CD4-positive, alpha-beta memory T cell (primary cell): ENCODE results near the gene C1S. TPM values are rescaled to one million over a fixed set of nuclear protein-coding genes. Genes with fewer than 3 reads are reported as not detected.

ENCODE experiments used
- CTCF ChIA-PET: fragments of 350-600 bp; sonication (Branson Sonifier 250); formaldehyde crosslinking; loops from one replicate; lab custom pipeline; 2021; ENCODE audit warnings: inconsistent platforms; ENCODE audit not compliant: partially characterized antibody; lab: Charles Lee
- POLR2A ChIA-PET: fragments of 350-600 bp; sonication (Branson Sonifier 250); formaldehyde crosslinking; loops from one replicate; lab custom pipeline; 2021; ENCODE audit not compliant: partially characterized antibody; lab: Charles Lee
- DNase-seq, 5 donors: peaks; one replicate each; pipeline versions ENCODE4 v3.0.0 to v3.0.0-alpha.2; 2020 to 2022; ENCODE audit warnings: mixed read lengths in 1 of 5
- H3K27ac ChIP-seq: one replicate; pipeline ENCODE4 v1.7.0; 2013; ENCODE audit warnings: low read depth, low read length
- H3K27me3 ChIP-seq: 2 replicates; pipeline ENCODE4 v1.7.0; 2013; ENCODE audit warnings: mild to moderate bottlenecking, low read length, moderate library complexity; ENCODE audit not compliant: insufficient read depth
- H3K36me3 ChIP-seq: 2 replicates; pipeline ENCODE4 v1.7.0; 2013; ENCODE audit warnings: mild to moderate bottlenecking, low read length, moderate library complexity; ENCODE audit not compliant: insufficient read depth
- H3K4me1 ChIP-seq: 2 replicates; pipeline ENCODE4 v1.7.0; 2013; ENCODE audit warnings: mild to moderate bottlenecking, low read length, moderate library complexity; ENCODE audit not compliant: insufficient read depth
- H3K4me3 ChIP-seq, 2 donors: one replicate each; pipeline ENCODE4 v1.7.0; 2013; ENCODE audit warnings: low read length in 2 of 2, mild to moderate bottlenecking in 1 of 2
- H3K9me3 ChIP-seq, 2 donors: one replicate each; pipeline ENCODE4 v1.7.0; 2013; ENCODE audit warnings: low read length in 2 of 2, control low read depth in 1 of 2; ENCODE audit not compliant: control insufficient read depth in 1 of 2
- H3K27ac Mint-ChIP-seq, 7 donors: one replicate each; pipeline ENCODE4 v1.8.0; 2020 to 2021; ENCODE audit warnings: mixed read lengths in 7 of 7, mild to moderate bottlenecking in 6 of 7, inconsistent platforms in 3 of 7, moderate library complexity in 3 of 7
- H3K27me3 Mint-ChIP-seq, 2 donors: one replicate each; pipeline ENCODE4 v1.8.0; 2020 to 2021; ENCODE audit warnings: mixed read lengths in 2 of 2
- H3K36me3 Mint-ChIP-seq, 2 donors: one replicate each; pipeline ENCODE4 v1.8.0; 2020 to 2021; ENCODE audit warnings: mixed read lengths in 2 of 2, inconsistent platforms in 1 of 2, mild to moderate bottlenecking in 1 of 2
- H3K4me1 Mint-ChIP-seq, 4 donors: one replicate each; pipeline ENCODE4 v1.8.0; 2020 to 2021; ENCODE audit warnings: mixed read lengths in 4 of 4, mild to moderate bottlenecking in 1 of 4
- H3K4me3 Mint-ChIP-seq, 8 donors: one replicate each; pipeline ENCODE4 v1.8.0; 2020 to 2021; ENCODE audit warnings: mixed read lengths in 8 of 8, mild to moderate bottlenecking in 7 of 8, moderate library complexity in 6 of 8, inconsistent platforms in 3 of 8
- H3K9me3 Mint-ChIP-seq, 8 donors: one replicate each; pipeline ENCODE4 v1.8.0; 2020 to 2021; ENCODE audit warnings: mixed read lengths in 8 of 8, mild to moderate bottlenecking in 5 of 8, inconsistent platforms in 3 of 8, moderate library complexity in 1 of 8
- intact Hi-C: fragments of 100-400 bp; cut with micrococcal nuclease; formaldehyde crosslinking; loops from one replicate; pipeline ENCODE4 v1.15.1; 2023
- polyA plus RNA-seq, 2 donors: library from polyadenylated mRNA; unstranded; fragments of 300-500 nt; fragmentation: Illumina TruSeq; gene quantifications; one replicate each; pipeline ENCODE4 v1.2.3, GENCODE V29; 2021
- total RNA-seq, 2 experiments: library from RNA; stranded (reverse); gene quantifications; one replicate each; pipeline ENCODE4 v1.2.3, GENCODE V29; 2021

C1S gene
- total and polyA plus RNA-seq, 4 experiments from 2014 or later: 1.3 to 2.6 TPM; not detected in 2

GRCh38 chr12:7017870-7018349, 42.6 kb upstream of the C1S start:
- Mint-ChIP-seq H3K27me3 (no peaks in the 10 kb centered on the region), H3K9me3 (no peaks in the 10 kb centered on the region), H3K36me3 (peaks cover 10 to 13% of the 10 kb centered on the region in 2 donors), H3K27ac (peak overlapping the region; percentile 90 to 98 (median 95)), H3K4me1 (peaks cover 20 to 37% (median 27%) of the 10 kb centered on the region in 4 donors), H3K4me3 (peak overlapping the region; percentile 86 to 99 (median 95))
- Histone ChIP-seq H3K4me3 (peak overlapping the region; percentile 72 to 76), H3K36me3 (peaks cover 7% of the 10 kb centered on the region), H3K27ac (peak overlapping the region; percentile 85), H3K9me3 (no peaks in the 10 kb centered on the region), H3K27me3 (no peaks in the 10 kb centered on the region), H3K4me1 (peaks cover 23% of the 10 kb centered on the region)
- ChIA-PET CTCF (interaction anchor here (0.7 to 2.3 kb wide), 28 partner anchors 8 to 148 kb away, joined by 3 to 15 read pairs (median 5); partner anchors contain the start of genes C12orf57, C1RL, LRRC23 and RNU7-1), POLR2A (interaction anchor here (0.6 to 3.5 kb wide), 29 partner anchors 10 to 354 kb away, joined by 3 to 48 read pairs (median 5); partner anchors contain the start of genes C12orf57, C1RL, COPS7A and EMG1)
- intact Hi-C loops: loop anchor here (1.0 to 5.0 kb wide), 9 partner anchors 48 to 166 kb away; partner anchors contain the start of genes C12orf57, C1R, C1RL and EMG1
- DNase-seq: no peak

GRCh38 chr12:7018350-7019042, 42.0 kb upstream of the C1S start, which contains the start of gene LPCAT3:
Gene LPCAT3 (minus strand): TSS chr12:7018476. CDS start chr12:7018424, 52 bp downstream.
- H3K36me3 Mint-ChIP-seq: peaks cover 4 to 7% of the 10 kb centered on the region in 2 donors
- Histone ChIP-seq H3K4me1 (peaks cover 23% of the 10 kb centered on the region), H3K27ac (peak within 1 kb of the TSS; percentile 85), H3K4me3 (peak within 1 kb of the TSS; percentile 72 to 76), H3K27me3 (no peaks in the 10 kb centered on the region), H3K36me3 (peaks cover 7% of the 10 kb centered on the region), H3K9me3 (no peaks in the 10 kb centered on the region)
- H3K4me3 Mint-ChIP-seq: peak within 1 kb of the TSS; percentile 86 to 99 (median 95)
- no peaks in the 10 kb centered on the region for H3K27me3 Mint-ChIP-seq
- H3K4me1 Mint-ChIP-seq: peaks cover 18 to 37% (median 24%) of the 10 kb centered on the region in 4 donors
- POLR2A ChIA-PET: interaction anchor here (0.6 to 3.5 kb wide), 29 partner anchors 11 to 355 kb away, joined by 3 to 48 read pairs (median 5); partner anchors contain the start of genes C12orf57, C1RL, COPS7A and EMG1
- intact Hi-C loops: loop anchor here (1.0 to 5.0 kb wide), 9 partner anchors 48 to 166 kb away; partner anchors contain the start of genes C12orf57, C1R, C1RL and EMG1
- H3K27ac Mint-ChIP-seq: peak within 1 kb of the TSS; percentile 90 to 98 (median 95)
- no peaks in the 10 kb centered on the region for H3K9me3 Mint-ChIP-seq
- CTCF ChIA-PET: interaction anchor here (0.7 to 2.3 kb wide), 28 partner anchors 9 to 149 kb away, joined by 3 to 15 read pairs (median 5); partner anchors contain the start of genes C12orf57, C1RL, LRRC23 and RNU7-1
- peak; percentile 98 to 99 (median 98) for DNase-seq

- Mint-ChIP-seq H3K4me3 (peak overlapping the region; percentile 86 to 99 (median 95)), H3K9me3 (no peaks in the 10 kb centered on the region), H3K4me1 (peaks cover 18 to 37% (median 21%) of the 10 kb centered on the region in 4 donors), H3K36me3 (peaks cover 0 to 2% of the 10 kb centered on the region in 2 donors), H3K27me3 (no peaks in the 10 kb centered on the region), H3K27ac (peak overlapping the region; percentile 84 to 98 (median 94))
- POLR2A ChIA-PET: interaction anchor here (0.8 to 3.5 kb wide), 17 partner anchors 11 to 355 kb away, joined by 3 to 48 read pairs (median 8); partner anchors contain the start of genes C12orf57, C1RL, EMG1 and PTPN6
- Histone ChIP-seq H3K27ac (peak overlapping the region; percentile 85), H3K36me3 (peaks cover 1% of the 10 kb centered on the region), H3K9me3 (no peaks in the 10 kb centered on the region), H3K27me3 (no peaks in the 10 kb centered on the region), H3K4me1 (peaks cover 23% of the 10 kb centered on the region), H3K4me3 (peak overlapping the region in 1 of 2 donors; percentile 72)
- CTCF ChIA-PET: interaction anchor here (0.7 to 2.3 kb wide), 9 partner anchors 11 to 114 kb away, joined by 3 to 9 read pairs (median 5); partner anchors contain the start of gene LRRC23
- intact Hi-C loops: loop anchor here (2.0 to 5.0 kb wide), 2 partner anchors 73 to 90 kb away; partner anchors contain the start of genes C1R and C1RL
- no peak for DNase-seq
These were observed 41.4 kb upstream of the C1S start for GRCh38 chr12:7019043-7019569.

- intact Hi-C loops: no loop called here
These were observed 38.6 kb upstream of the C1S start for GRCh38 chr12:7021956-7022355.

GRCh38 chr12:7023114-7023513, 37.4 kb upstream of the C1S start:
- intact Hi-C loops: no loop called here
- H3K4me3 ChIP-seq: no peak overlapping the region
- ChIA-PET POLR2A (no interaction called here), CTCF (interaction anchor here (2.4 kb wide), 1 partner anchor 11 kb away, joined by 5 read pairs; no protein-coding TSS in a partner anchor)
- H3K27me3 ChIP-seq: no peaks in the 10 kb centered on the region
- peaks cover 6% of the 10 kb centered on the region for H3K4me1 ChIP-seq
- Mint-ChIP-seq H3K4me1 (peaks cover 0 to 11% (median 1%) of the 10 kb centered on the region in 4 donors), H3K36me3 (no peaks in the 10 kb centered on the region), H3K27ac (no peak overlapping the region), H3K27me3 (no peaks in the 10 kb centered on the region), H3K9me3 (no peaks in the 10 kb centered on the region), H3K4me3 (no peak overlapping the region)
- DNase-seq: no peak
- H3K27ac ChIP-seq: no peak overlapping the region
- no peaks in the 10 kb centered on the region for H3K36me3 ChIP-seq
- no peaks in the 10 kb centered on the region for H3K9me3 ChIP-seq

More at GRCh38 chr12:7021956-7022355, 38.6 kb upstream of the C1S start:
- Histone ChIP-seq H3K9me3 (no peaks in the 10 kb centered on the region), H3K36me3 (no peaks in the 10 kb centered on the region), H3K4me1 (peaks cover 16% of the 10 kb centered on the region), H3K4me3 (no peak overlapping the region), H3K27ac (no peak overlapping the region), H3K27me3 (no peaks in the 10 kb centered on the region)
- H3K27ac Mint-ChIP-seq: no peak overlapping the region
- no peaks in the 10 kb centered on the region for H3K9me3 Mint-ChIP-seq
- peaks cover 7 to 22% (median 9%) of the 10 kb centered on the region in 4 donors for H3K4me1 Mint-ChIP-seq
- H3K27me3 Mint-ChIP-seq: no peaks in the 10 kb centered on the region
- H3K36me3 Mint-ChIP-seq: no peaks in the 10 kb centered on the region
- ChIA-PET POLR2A (interaction anchor here (1.2 kb wide), 1 partner anchor 78 kb away, joined by 3 read pairs; the partner anchor contains the start of genes C12orf57 and RNU7-1), CTCF (interaction anchor here (0.7 to 2.4 kb wide), 4 partner anchors 12 to 86 kb away, joined by 3 to 5 read pairs (median 3); no protein-coding TSS in a partner anchor)
- no peak overlapping the region for H3K4me3 Mint-ChIP-seq
- no peak for DNase-seq

- Histone ChIP-seq H3K36me3 (no peaks in the 10 kb centered on the region), H3K4me1 (no peaks in the 10 kb centered on the region), H3K4me3 (no peak overlapping the region), H3K27me3 (no peaks in the 10 kb centered on the region), H3K9me3 (no peaks in the 10 kb centered on the region), H3K27ac (no peak overlapping the region)
- ChIA-PET POLR2A (no interaction called here), CTCF (no interaction called here)
- Mint-ChIP-seq H3K27ac (no peak overlapping the region), H3K9me3 (no peaks in the 10 kb centered on the region), H3K36me3 (no peaks in the 10 kb centered on the region), H3K4me3 (no peak overlapping the region), H3K4me1 (no peaks in the 10 kb centered on the region), H3K27me3 (no peaks in the 10 kb centered on the region)
- intact Hi-C loops: no loop called here
- no peak for DNase-seq
These were observed 33.7 kb upstream of the C1S start for GRCh38 chr12:7026854-7027253.
